ENCODE results near the gene TRIM32. TPM values are rescaled to one million over a fixed set of nuclear protein-coding genes. Genes with fewer than 3 reads are reported as not detected.

TRIM32 gene
- total and polyA plus RNA-seq, 2 of the 13 experiments (the other 11 are each of a cell fraction or from before 2014, with no cell fraction given), result 6.5 to 7.7 TPM

- TF ChIP-seq ZNF446 (CRISPR knock-in tag; IDR thresholded peaks at IDR 0.05) (0 out of 2 replicates have a peak, but pooled peaks have one; percentile 26), MED8 (CRISPR knock-in tag; IDR thresholded peaks at IDR 0.05; ENCODE audit: insufficient replicate concordance) (no peak), ZBTB10 (CRISPR knock-in tag; IDR thresholded peaks at IDR 0.05; ENCODE audit: borderline replicate concordance) (no peak), HBP1 (CRISPR knock-in tag; IDR thresholded peaks at IDR 0.05; ENCODE audit: low read depth) (peak; percentile 55; the same call in 1 of the 2 replicates), RFX1 (IDR thresholded peaks at IDR 0.05) (no peak), RBFOX2 (IDR thresholded peaks at IDR 0.05; ENCODE audit: low read depth, low read length) (peak; percentile 86), ZNF598 (CRISPR knock-in tag; IDR thresholded peaks at IDR 0.05; ENCODE audit: borderline replicate concordance) (0 out of 2 replicates have a peak, but pooled peaks have one; percentile 40), ARID5B (CRISPR knock-in tag; IDR thresholded peaks at IDR 0.05) (peak; percentile 32; the same call in 1 of the 2 replicates), POLR2AphosphoS2 (IDR thresholded peaks at IDR 0.05; ENCODE audit: low read depth, low read length) (no peak), ZFP36L1 (CRISPR knock-in tag; IDR thresholded peaks at IDR 0.05) (0 out of 2 replicates have a peak, but pooled peaks have one; percentile 28), ZNF547 (CRISPR knock-in tag; IDR thresholded peaks at IDR 0.05) (peak; percentile 73), ZNF282 (IDR thresholded peaks at IDR 0.05; ENCODE audit: partially characterized antibody) (no peak), KDM5A (IDR thresholded peaks at IDR 0.05; ENCODE audit: borderline replicate concordance, low read length) (no peak), NR2F1 (CRISPR knock-in tag; IDR thresholded peaks at IDR 0.05) (no peak), CCDC6 (CRISPR knock-in tag; IDR thresholded peaks at IDR 0.05) (0 out of 2 replicates have a peak, but pooled peaks have one; percentile 34), ZFX (CRISPR knock-in tag; IDR thresholded peaks at IDR 0.05; ENCODE audit: low read depth) (peak; percentile 80), MXD4 (CRISPR knock-in tag; IDR thresholded peaks at IDR 0.05) (no peak; the same call in 1 of the 2 replicates), FOXO1 (CRISPR knock-in tag; IDR thresholded peaks at IDR 0.05) (no peak), HNRNPL (IDR thresholded peaks at IDR 0.05; ENCODE audit: low read depth, low read length) (no peak), ELK4 (CRISPR knock-in tag; IDR thresholded peaks at IDR 0.05; ENCODE audit: borderline replicate concordance) (no peak), BORCS8-MEF2B (CRISPR knock-in tag; IDR thresholded peaks at IDR 0.05) (no peak)
Measured at GRCh38 chr9:116687074-116687753, at the start of gene TRIM32 (continued).
